Measurements from ENCODE around the gene GTF3C1.
A peak's percentile ranks its signal among the peaks of the same experiment; 100 is the strongest.

DNA sequence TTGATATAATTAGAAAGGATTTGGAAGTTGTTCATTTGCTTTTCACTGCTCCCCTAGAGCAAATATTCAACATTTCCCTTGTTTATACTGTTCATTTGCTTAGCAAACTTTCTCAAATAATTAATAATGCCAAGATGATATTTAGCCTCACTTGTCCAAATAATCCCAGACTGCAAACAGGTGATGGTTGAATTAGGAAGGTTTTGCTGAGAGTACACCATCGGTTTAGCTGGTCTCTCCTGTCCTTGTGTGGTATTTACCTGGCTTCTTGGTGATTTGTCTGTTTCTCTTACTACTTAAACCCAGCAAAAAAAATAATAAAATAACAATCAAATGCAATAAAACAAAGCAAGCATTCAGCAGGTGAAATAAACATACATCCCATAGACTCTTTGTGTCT, 6.8 kb upstream of the GTF3C1 start:
- TF ChIP-seq, protein P1, sequence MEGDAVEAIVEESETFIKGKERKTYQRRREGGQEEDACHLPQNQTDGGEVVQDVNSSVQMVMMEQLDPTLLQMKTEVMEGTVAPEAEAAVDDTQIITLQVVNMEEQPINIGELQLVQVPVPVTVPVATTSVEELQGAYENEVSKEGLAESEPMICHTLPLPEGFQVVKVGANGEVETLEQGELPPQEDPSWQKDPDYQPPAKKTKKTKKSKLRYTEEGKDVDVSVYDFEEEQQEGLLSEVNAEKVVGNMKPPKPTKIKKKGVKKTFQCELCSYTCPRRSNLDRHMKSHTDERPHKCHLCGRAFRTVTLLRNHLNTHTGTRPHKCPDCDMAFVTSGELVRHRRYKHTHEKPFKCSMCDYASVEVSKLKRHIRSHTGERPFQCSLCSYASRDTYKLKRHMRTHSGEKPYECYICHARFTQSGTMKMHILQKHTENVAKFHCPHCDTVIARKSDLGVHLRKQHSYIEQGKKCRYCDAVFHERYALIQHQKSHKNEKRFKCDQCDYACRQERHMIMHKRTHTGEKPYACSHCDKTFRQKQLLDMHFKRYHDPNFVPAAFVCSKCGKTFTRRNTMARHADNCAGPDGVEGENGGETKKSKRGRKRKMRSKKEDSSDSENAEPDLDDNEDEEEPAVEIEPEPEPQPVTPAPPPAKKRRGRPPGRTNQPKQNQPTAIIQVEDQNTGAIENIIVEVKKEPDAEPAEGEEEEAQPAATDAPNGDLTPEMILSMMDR (IDR thresholded peaks at IDR 0.05), result no peak
- peak; percentile 67 for TF ChIP-seq POLR2AphosphoS5 (IDR thresholded peaks at IDR 0.05)
